HepG2 (cell line): ENCODE measurements around the gene E2F1. TPM values are rescaled to one million over a fixed set of nuclear protein-coding genes. Genes with fewer than 3 reads are reported as not detected.

Experiments
- ARID3A ChIP-seq: IDR thresholded peaks from 2 replicates; pipeline ENCODE4 v1.6.1; 2012; ENCODE audit warnings: low read depth, low read length, improper control_type of control experiment
- KAT2B ChIP-seq: fragments of 150-350 bp; IDR thresholded peaks from 2 replicates; pipeline ENCODE4 v1.6.1; 2014; ENCODE audit warnings: low read depth, low read length, borderline replicate concordance
- NCOR1 ChIP-seq: fragments of 200-600 bp; sonication (generic); IDR thresholded peaks from 2 replicates; pipeline ENCODE4 v1.7.0; 2017; ENCODE audit warnings: antibody characterized with exemption, low read length, borderline replicate concordance
- NR2C2 ChIP-seq: sonication (generic); formaldehyde crosslinking; IDR thresholded peaks from 2 replicates; pipeline ENCODE4 v1.4.0; 2020; ENCODE audit warnings: missing genetic modification reagents, mild to moderate bottlenecking, moderate library complexity, borderline replicate concordance
- POLR2A ChIP-seq, 2 experiments: IDR thresholded peaks; 2 replicates each; pipeline ENCODE4 v1.6.1; 2011; ENCODE audit warnings: low read depth in 2 of 2, low read length in 2 of 2, mild to moderate bottlenecking in 1 of 2, moderate library complexity in 1 of 2; ENCODE audit not compliant: insufficient read depth in 1 of 2
- PRDM4 ChIP-seq: sonication (generic); formaldehyde crosslinking; IDR thresholded peaks from 2 replicates; pipeline ENCODE4 v1.9.0; 2021; ENCODE audit warnings: missing genetic modification reagents, borderline replicate concordance
- RXRA ChIP-seq: sonication (generic); formaldehyde crosslinking; IDR thresholded peaks from 2 replicates; pipeline ENCODE4 v1.5.1; 2020; ENCODE audit warnings: missing genetic modification reagents
- SIN3B ChIP-seq: fragments of 150-350 bp; IDR thresholded peaks from 2 replicates; pipeline ENCODE4 v1.6.1; 2014; ENCODE audit warnings: low read length
- SKIL ChIP-seq: sonication (generic); formaldehyde crosslinking; IDR thresholded peaks from 2 replicates; pipeline ENCODE4 v1.8.0; 2022; ENCODE audit warnings: missing genetic modification reagents, mild to moderate bottlenecking, moderate library complexity, borderline replicate concordance
- SNRNP70 ChIP-seq: fragments of 200-400 bp; formaldehyde crosslinking; IDR thresholded peaks from 2 replicates; pipeline ENCODE4 v1.6.1; 2017; ENCODE audit warnings: mild to moderate bottlenecking, low read depth, low read length, moderate library complexity
- ZBTB38 ChIP-seq: sonication (generic); formaldehyde crosslinking; IDR thresholded peaks from 2 replicates; pipeline ENCODE4 v1.5.1; 2020; ENCODE audit warnings: mild to moderate bottlenecking, missing genetic modification reagents
- ZNF10 ChIP-seq: sonication (generic); formaldehyde crosslinking; IDR thresholded peaks from 2 replicates; pipeline ENCODE4 v1.4.0; 2020; ENCODE audit warnings: mild to moderate bottlenecking, low read depth, missing genetic modification reagents, borderline replicate concordance
- ZNF343 ChIP-seq: sonication (generic); formaldehyde crosslinking; IDR thresholded peaks from 2 replicates; pipeline ENCODE4 v1.4.0; 2020; ENCODE audit warnings: mild to moderate bottlenecking, missing genetic modification reagents
- ZNF367 ChIP-seq: sonication (generic); formaldehyde crosslinking; IDR thresholded peaks from 2 replicates; pipeline ENCODE4 v1.4.0; 2020; ENCODE audit warnings: missing genetic modification reagents, borderline replicate concordance
- ZNF549 ChIP-seq: sonication (generic); formaldehyde crosslinking; IDR thresholded peaks from 2 replicates; pipeline ENCODE4 v1.5.0; 2020; ENCODE audit warnings: missing genetic modification reagents
- ZNF567 ChIP-seq: sonication (generic); formaldehyde crosslinking; IDR thresholded peaks from 2 replicates; pipeline ENCODE4 v1.8.1; 2023; ENCODE audit warnings: mild to moderate bottlenecking, missing genetic modification reagents, borderline replicate concordance
- ZNF614 ChIP-seq: IDR thresholded peaks from 2 replicates; pipeline ENCODE4 v1.6.1; 2018; ENCODE audit warnings: missing biosample characterization, missing genetic modification reagents, inconsistent platforms, borderline replicate concordance
- ZNF800 ChIP-seq: sonication (generic); formaldehyde crosslinking; IDR thresholded peaks from 2 replicates; pipeline ENCODE4 v1.4.0; 2020; ENCODE audit warnings: missing genetic modification reagents
- polyA plus RNA-seq, 8 experiments: library from polyadenylated mRNA; depleted of rRNA in 3 of 8; stranded (reverse) in 7 of 8; unstranded in 1 of 8; fragments of >200 nt; fragmentation: Illumina TruSeq in 4 of 8; extraction: Trizol in 4 of 8; gene quantifications; 2 replicates each; pipeline versions ENCODE4 v1.2.1 to v1.2.3, GENCODE V29; 2011 to 2016; ENCODE audit warnings: low read depth in 4 of 8, missing spikeins in 1 of 8, mixed read lengths in 1 of 8; ENCODE audit not compliant: insufficient read depth in 1 of 8
- total RNA-seq, 5 experiments: library from RNA; depleted of rRNA; stranded (reverse); fragments of >200 nt; fragmentation: Illumina TruSeq; extraction: Trizol; gene quantifications; 2 replicates each; pipeline ENCODE4 v1.2.3, GENCODE V29; 2016; ENCODE audit warnings: low read depth in 1 of 5
- TF ChIP-seq, protein P1 (sequence below): sonication (generic); formaldehyde crosslinking; IDR thresholded peaks from 2 replicates; pipeline ENCODE4 v1.5.0; 2020; ENCODE audit warnings: mild to moderate bottlenecking, missing genetic modification reagents, moderate library complexity

The E2F1 gene
- total and polyA plus RNA-seq, 2 of the 13 experiments (the other 11 are each of a cell fraction or from before 2014, with no cell fraction given), result 25.5 to 39.4 TPM

DNA sequence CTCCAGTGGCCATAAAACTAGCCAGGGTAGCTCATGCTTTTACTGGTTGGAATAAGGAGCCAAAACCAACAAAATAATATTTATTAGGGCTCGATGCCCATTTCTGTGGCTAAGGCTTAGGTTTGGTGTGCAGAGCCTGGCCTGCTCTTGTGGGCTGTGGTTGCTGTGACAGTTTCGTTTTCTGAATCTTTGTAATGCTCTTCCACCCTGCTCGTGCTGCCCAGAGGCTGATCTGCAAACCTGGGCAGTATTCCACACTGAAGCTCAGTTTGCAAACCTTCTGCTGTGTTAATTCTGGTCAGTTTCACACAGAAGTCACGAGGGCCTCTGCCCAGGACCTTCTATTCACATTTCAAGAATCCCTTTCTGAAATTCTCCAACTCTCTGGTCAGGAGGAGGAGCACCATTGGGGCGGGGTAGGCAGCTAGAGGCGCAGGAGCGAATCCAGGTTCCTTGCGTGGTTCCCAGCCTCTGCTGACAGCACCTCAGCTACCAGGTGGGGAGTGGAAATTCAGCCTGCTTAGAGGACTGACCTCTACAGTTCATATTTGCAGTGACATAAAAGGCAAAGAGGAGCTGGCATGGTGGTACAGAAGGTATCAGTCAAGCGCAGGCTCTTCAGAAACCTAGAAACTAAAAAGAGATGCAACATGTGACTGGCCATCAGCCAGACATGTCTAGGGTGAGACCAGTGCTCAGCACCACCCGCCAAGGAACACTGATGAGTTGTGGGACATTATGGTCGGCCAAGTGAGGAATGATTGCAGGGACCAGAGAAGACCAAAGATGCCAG lies 38.4 kb downstream of the E2F1 start (continued):
- TF ChIP-seq PRDM4 (CRISPR knock-in tag) (no peak), ZNF800 (no peak), ARID3A (no peak), ZNF549 (CRISPR knock-in tag) (no peak), POLR2A (IDR thresholded peaks at IDR 0.05; ENCODE audit: insufficient read depth in 1 of 2, low read depth in 2 of 2, low read length in 2 of 2) (peak; percentile 9 to 36; a peak in 2 of 4 replicates), ZNF10 (CRISPR knock-in tag) (no peak), SKIL (CRISPR knock-in tag) (0 out of 2 replicates have a peak, but pooled peaks have one; percentile 24), SNRNP70 (no peak), ZNF614 (no peak), NR2C2 (CRISPR knock-in tag) (no peak), KAT2B (no peak), ZNF367 (no peak), RXRA (CRISPR knock-in tag) (0 out of 2 replicates have a peak, but pooled peaks have one; percentile 8), NCOR1 (no peak), ZNF567 (no peak), SIN3B (no peak), ZNF343 (CRISPR knock-in tag) (no peak), ZBTB38 (CRISPR knock-in tag) (no peak)
- TF ChIP-seq, protein P1, sequence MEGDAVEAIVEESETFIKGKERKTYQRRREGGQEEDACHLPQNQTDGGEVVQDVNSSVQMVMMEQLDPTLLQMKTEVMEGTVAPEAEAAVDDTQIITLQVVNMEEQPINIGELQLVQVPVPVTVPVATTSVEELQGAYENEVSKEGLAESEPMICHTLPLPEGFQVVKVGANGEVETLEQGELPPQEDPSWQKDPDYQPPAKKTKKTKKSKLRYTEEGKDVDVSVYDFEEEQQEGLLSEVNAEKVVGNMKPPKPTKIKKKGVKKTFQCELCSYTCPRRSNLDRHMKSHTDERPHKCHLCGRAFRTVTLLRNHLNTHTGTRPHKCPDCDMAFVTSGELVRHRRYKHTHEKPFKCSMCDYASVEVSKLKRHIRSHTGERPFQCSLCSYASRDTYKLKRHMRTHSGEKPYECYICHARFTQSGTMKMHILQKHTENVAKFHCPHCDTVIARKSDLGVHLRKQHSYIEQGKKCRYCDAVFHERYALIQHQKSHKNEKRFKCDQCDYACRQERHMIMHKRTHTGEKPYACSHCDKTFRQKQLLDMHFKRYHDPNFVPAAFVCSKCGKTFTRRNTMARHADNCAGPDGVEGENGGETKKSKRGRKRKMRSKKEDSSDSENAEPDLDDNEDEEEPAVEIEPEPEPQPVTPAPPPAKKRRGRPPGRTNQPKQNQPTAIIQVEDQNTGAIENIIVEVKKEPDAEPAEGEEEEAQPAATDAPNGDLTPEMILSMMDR (CRISPR knock-in tag), result 0 out of 2 replicates have a peak, but pooled peaks have one; percentile 22
